HG03342 (cell line): ENCODE results near the gene RMI2.
"Not testable (repeated sequence)": the region's sequence is repeated elsewhere in the genome, so short reads cannot be mapped to it uniquely, and the experiment has no call there.

ENCODE experiments used
- ATAC-seq: cut with Tn5 transposase; IDR thresholded peaks from one replicate; pipeline ENCODE4 v1.9.1; 2021; ENCODE audit warnings: mild to moderate bottlenecking, moderate library complexity; ENCODE audit not compliant: unreplicated experiment

RMI2 gene

DNA sequence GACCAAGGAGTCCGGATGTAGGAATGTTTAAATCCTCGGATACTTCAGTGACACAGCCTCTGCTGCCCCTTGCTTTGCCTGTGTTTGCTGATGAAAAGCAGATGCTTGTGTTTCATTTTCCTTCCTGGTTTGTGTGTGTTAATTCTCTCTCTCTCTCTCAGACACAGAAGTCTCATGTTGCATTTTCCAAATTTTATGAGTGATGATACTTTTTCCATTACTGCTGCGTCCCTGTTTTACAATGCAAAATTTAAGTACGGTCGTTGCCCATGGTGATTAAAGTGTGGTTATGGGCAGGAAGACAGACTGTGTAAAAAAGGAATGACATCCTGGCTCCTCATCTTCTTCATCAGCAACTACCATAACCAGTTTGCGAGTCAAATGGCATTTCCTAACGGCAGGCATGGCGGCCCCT, 5.7 kb downstream of the RMI2 start:
- ATAC-seq: no peak

GRCh38 chr16:11353158-11353557, 7.9 kb downstream of the RMI2 start:
- no peak for ATAC-seq

- peak; percentile 21 for ATAC-seq
Measured at GRCh38 chr16:11354407-11354732, 9.1 kb downstream of the RMI2 start.

- ATAC-seq: peak; percentile 58
Measured at GRCh38 chr16:11354733-11355574, 9.7 kb downstream of the RMI2 start.

GRCh38 chr16:11355862-11356261, 10.6 kb downstream of the RMI2 start:
- no peak for ATAC-seq

GRCh38 chr16:11356573-11357331, 11.5 kb downstream of the RMI2 start:
- ATAC-seq: no peak

DNA sequence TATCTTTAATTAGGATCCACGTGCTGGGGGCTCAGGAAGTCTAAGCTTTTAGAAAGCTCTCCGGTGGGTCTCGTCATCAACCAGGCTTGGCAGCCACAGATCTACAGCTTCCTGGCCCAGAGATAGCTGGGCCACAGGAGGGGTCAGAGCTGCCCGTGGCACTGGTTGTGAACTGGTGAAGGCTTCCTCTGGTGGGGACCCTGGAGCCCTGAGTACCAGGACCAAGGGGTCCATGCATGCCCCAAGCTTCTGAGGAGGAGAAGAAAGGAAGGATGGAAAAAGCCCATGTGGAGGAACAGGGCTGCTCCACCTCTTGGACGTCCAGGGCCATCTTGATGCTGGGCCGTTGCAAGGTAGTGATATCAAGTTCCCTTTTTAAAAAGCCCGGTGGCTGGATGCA, 13.3 kb downstream of the RMI2 start:
- no peak for ATAC-seq

GRCh38 chr16:11359370-11359769, 14.1 kb downstream of the RMI2 start:
- ATAC-seq: no peak

- no peak for ATAC-seq
Measured at GRCh38 chr16:11360641-11361373, 15.5 kb downstream of the RMI2 start.

GRCh38 chr16:11361701-11362451, 16.6 kb downstream of the RMI2 start:
- ATAC-seq: no peak

DNA sequence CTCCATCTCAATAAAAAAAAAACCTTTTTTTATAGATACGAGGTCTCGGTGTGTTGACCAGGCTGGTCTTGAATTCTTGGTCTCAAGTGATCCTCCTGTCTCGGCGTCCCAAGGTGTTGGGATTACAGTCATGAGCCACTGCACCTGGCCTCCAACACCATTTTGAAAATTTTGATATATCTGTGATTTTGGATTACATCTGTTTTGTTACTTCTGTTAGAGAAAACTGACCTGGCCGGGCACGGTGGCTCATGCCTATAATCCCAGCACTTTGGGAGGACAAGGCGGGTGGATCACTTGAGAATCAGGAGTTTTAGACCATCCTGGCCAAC, 18.6 kb downstream of the RMI2 start:
- no peak for ATAC-seq

DNA sequence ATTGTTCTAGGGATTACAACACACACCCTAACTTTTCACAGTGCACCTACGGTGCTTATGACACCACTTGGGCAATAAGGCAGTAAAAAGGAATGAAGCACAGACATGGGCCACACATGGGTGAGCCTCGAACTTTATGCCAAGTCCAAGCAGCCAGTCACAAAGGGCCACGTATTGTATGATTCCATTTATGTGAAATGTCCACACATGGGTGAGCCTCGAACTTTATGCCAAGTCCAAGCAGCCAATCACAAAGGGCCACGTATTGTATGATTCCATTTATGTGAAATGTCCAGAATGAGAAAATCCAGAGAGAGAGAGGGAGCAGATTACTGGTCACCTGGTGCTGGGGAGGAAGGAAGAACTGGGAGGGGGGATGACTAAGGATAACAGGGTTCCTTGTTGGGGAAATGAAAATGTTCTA, 22.2 kb downstream of the RMI2 start:
- no peak for ATAC-seq

GRCh38 chr16:11370084-11370931, 25.0 kb downstream of the RMI2 start:
- ATAC-seq: peak; percentile 48

DNA sequence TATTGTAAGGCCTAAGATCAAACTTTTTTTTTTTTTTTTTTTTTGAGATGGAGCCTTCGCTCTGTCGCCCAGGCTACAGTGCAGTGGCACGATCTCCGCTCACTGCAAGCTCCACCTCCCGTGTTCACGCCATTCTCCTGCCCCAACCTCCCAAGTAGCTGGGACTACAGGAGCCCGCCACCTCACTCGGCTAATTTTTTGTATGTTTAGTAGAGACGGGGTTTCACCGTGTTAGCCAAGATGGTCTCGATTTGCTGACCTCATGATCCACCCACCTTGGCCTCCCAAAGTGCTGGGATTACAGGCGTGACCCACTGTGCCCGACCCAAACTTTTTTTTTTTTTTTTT, 25.6 kb downstream of the RMI2 start:
- not testable (repeated sequence) for ATAC-seq

- ATAC-seq: no peak
Measured at GRCh38 chr16:11372073-11372828, 27.0 kb downstream of the RMI2 start.

DNA sequence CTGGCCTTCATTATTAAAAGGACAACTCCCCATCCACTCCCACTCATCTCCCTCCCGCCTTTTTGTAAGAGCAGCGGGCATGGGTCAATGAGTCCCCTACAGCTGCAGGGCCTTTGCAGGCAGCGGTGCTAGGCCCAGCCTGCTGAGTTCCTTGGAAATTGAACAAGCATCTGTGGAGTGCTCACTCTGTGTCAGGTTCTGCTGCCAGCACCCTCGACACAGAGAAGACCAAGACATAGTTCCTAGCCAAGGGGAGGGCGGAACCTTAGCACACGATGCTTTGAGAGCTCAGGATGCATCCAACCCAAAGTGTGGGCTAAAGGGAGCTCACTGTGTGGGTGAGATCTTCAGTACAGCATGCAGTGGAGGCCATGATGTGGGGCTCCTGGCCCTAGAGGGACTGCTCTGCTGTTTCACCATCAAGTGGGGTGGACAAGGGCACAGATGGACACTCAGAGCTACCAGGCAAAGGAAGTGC, 27.6 kb downstream of the RMI2 start:
- ATAC-seq: no peak

DNA sequence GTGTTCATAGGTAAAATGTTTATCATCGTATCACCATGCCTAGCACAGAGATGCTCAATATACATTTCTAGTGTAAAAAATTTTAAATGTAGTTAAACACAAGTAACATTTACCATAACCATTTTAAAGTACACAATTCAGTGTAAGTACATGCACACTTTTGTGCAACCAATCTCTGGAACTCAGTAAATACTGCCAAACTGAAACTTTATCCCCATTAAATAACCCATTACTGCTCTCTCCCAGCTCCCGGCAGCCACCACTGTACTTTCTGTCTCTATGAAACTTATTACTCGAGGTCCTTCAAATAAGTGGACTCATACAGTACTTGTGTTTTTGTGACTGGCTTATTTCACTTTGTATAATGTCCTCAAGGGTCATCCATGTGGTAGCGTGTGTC, 29.0 kb downstream of the RMI2 start:
- no peak for ATAC-seq

- no peak for ATAC-seq
Measured at GRCh38 chr16:11377154-11377553, 31.9 kb downstream of the RMI2 start.

DNA sequence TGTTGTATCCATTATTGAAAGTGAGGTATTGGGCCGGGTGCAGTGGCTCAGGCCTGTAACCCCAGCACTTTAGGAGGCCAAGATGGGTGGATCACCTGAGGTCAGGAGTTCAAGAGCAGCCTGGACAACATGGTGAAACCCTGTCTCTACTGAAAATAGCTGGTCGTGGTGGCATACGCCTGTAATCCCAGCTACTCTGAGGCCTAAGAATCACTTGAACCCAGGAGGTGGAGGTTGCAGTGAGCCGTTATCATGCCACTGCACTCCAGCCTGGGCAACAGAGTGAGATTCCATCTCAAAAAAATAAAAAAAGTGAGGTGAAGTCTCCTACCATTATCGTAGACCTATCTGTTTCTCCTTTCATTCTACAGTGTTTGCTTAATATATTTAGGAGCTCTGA, 33.7 kb downstream of the RMI2 start:
- not testable (repeated sequence) for ATAC-seq
